Bronchial epithelial cell (primary cell): ENCODE results near the gene RHOD. TPM values are rescaled to one million over a fixed set of nuclear protein-coding genes. Genes with fewer than 3 reads are reported as not detected.

Experiments used
- total RNA-seq: library from RNA; depleted of rRNA; stranded (reverse); fragments of >200 nt; gene quantifications from 2 replicates; pipeline ENCODE4 v1.2.1, GENCODE V29; 2014

RHOD gene
- total RNA-seq, 1 donor from 2014 or later = 222 TPM

Other genes starting within 250 kb of the RHOD start
- gene RCE1, start 213.4 kb upstream of the RHOD start, total RNA-seq = 17.4 and 26.8 TPM in 2 replicates
- gene LRFN4, start 199.8 kb upstream of the RHOD start, total RNA-seq = 13.1 and 16.3 TPM in 2 replicates
- gene PC, start 98.5 kb upstream of the RHOD start, total RNA-seq = 12.4 and 14.2 TPM in 2 replicates
- gene C11orf86, start 81.5 kb upstream of the RHOD start, total RNA-seq = not detected in 2 replicates
- 2.0 and 2.9 TPM in 2 replicates for gene SYT12, start 33.7 kb upstream of the RHOD start, total RNA-seq
- 38.4 and 49.0 TPM in 2 replicates for gene KDM2A, start 62.4 kb downstream of the RHOD start, total RNA-seq
- gene GRK2, start 209.6 kb downstream of the RHOD start, total RNA-seq = 55.0 and 77.4 TPM in 2 replicates
- 22.4 and 42.8 TPM in 2 replicates for gene ANKRD13D, start 232.5 kb downstream of the RHOD start, total RNA-seq
- 32.0 and 35.0 TPM in 2 replicates for gene SSH3, start 246.7 kb downstream of the RHOD start, total RNA-seq